Thoracic aorta (tissue), 2 donors: ENCODE data around the gene WDR37. TPM values are rescaled to one million over a fixed set of nuclear protein-coding genes. Genes with fewer than 3 reads are reported as not detected.

Experiments used
- ATAC-seq: fragments of 150-250 bp; one replicate; pipeline ENCODE4 v1.8.0; 2017; ENCODE audit warnings: low read depth; ENCODE audit not compliant: insufficient number of reproducible peaks, low FRiP score
- DNase-seq: peaks from one replicate; pipeline ENCODE4 v3.0.0-alpha.2; 2020; ENCODE audit warnings: low spot score
- H3K27ac ChIP-seq, 2 donors: fragments of 200-600 bp; sonication (generic); 1 replicate in 1 of 2; 2 replicates in 1 of 2; pipeline ENCODE4 v1.5.1; 2016; ENCODE audit warnings: mild to moderate bottlenecking in 2 of 2, moderate library complexity in 2 of 2
- H3K27me3 ChIP-seq: fragments of 200-600 bp; sonication (generic); replicated peaks from 2 replicates; pipeline ENCODE4 v1.6.0; 2016; ENCODE audit warnings: mild to moderate bottlenecking; ENCODE audit not compliant: insufficient read depth
- H3K36me3 ChIP-seq: fragments of 200-600 bp; sonication (generic); one replicate; pipeline ENCODE4 v1.5.1; 2016
- H3K4me1 ChIP-seq, 2 donors: fragments of 200-600 bp; sonication (generic); 1 replicate in 1 of 2; 2 replicates in 1 of 2; pipeline versions ENCODE4 v1.5.1 to v1.6.0; 2016; ENCODE audit warnings: low read depth in 2 of 2, mild to moderate bottlenecking in 1 of 2; ENCODE audit not compliant: control insufficient read depth in 1 of 2
- H3K4me3 ChIP-seq: fragments of 200-600 bp; sonication (generic); 2 replicates; pipeline ENCODE4 v1.5.1; 2016; ENCODE audit warnings: mild to moderate bottlenecking
- H3K9me3 ChIP-seq: fragments of 200-600 bp; sonication (generic); 2 replicates; pipeline ENCODE4 v1.5.1; 2016
- CTCF ChIP-seq: fragments of 200-600 bp; sonication (generic); IDR thresholded peaks from one replicate; pipeline ENCODE4 v1.5.1; 2019; ENCODE audit warnings: antibody characterized with exemption
- total RNA-seq, 2 donors: library from RNA; depleted of rRNA; stranded (reverse); fragments of >200 nt; gene quantifications; one replicate each; pipeline versions ENCODE4 v1.1.0 to v1.2.3, GENCODE V29; 2016

WDR37 gene
- total RNA-seq, 2 donors from 2014 or later = 18.3 to 24.6 TPM

GRCh38 chr10:1128649-1129048 lies 72.5 kb downstream of the WDR37 start:
- Histone ChIP-seq H3K36me3 (peaks cover 52% of the 10 kb centered on the region), H3K27ac (no peak overlapping the region), H3K4me1 (no peaks in the 10 kb centered on the region), H3K27me3 (no peaks in the 10 kb centered on the region), H3K9me3 (no peaks in the 10 kb centered on the region), H3K4me3 (no peak overlapping the region)
- TF ChIP-seq CTCF = no peak
- no peak for ATAC-seq
- no peak for DNase-seq

- peaks cover 38% of the 10 kb centered on the region for H3K36me3 ChIP-seq
- no peaks in the 10 kb centered on the region for H3K4me1 ChIP-seq
- no peak for ATAC-seq
- H3K27ac ChIP-seq = no peak overlapping the region
- DNase-seq = no peak
- H3K27me3 ChIP-seq = no peaks in the 10 kb centered on the region
- no peak for TF ChIP-seq CTCF
- H3K4me3 ChIP-seq = no peak overlapping the region
- H3K9me3 ChIP-seq = no peaks in the 10 kb centered on the region
These were observed 74.0 kb downstream of the WDR37 start for GRCh38 chr10:1130226-1130625.

- TF ChIP-seq CTCF = no peak
- DNase-seq (no peak), ATAC-seq (no peak)
- no peaks in the 10 kb centered on the region for H3K27me3 ChIP-seq
- H3K4me1 ChIP-seq = no peaks in the 10 kb centered on the region
- H3K9me3 ChIP-seq = no peaks in the 10 kb centered on the region
- H3K27ac ChIP-seq = no peak overlapping the region
- peaks cover 32% of the 10 kb centered on the region for H3K36me3 ChIP-seq
- no peak overlapping the region for H3K4me3 ChIP-seq
These were observed 75.0 kb downstream of the WDR37 start for GRCh38 chr10:1130995-1131790.

GRCh38 chr10:1132584-1132983 lies 76.4 kb downstream of the WDR37 start:
- no peak for DNase-seq
- H3K36me3 ChIP-seq = peaks cover 32% of the 10 kb centered on the region
- no peaks in the 10 kb centered on the region for H3K4me1 ChIP-seq
- no peak overlapping the region for H3K4me3 ChIP-seq
- TF ChIP-seq CTCF = no peak
- H3K27me3 ChIP-seq = no peaks in the 10 kb centered on the region
- H3K27ac ChIP-seq = no peak overlapping the region
- no peak for ATAC-seq
- H3K9me3 ChIP-seq = no peaks in the 10 kb centered on the region

GRCh38 chr10:1133495-1134045 lies 77.4 kb downstream of the WDR37 start:
- no peak for ATAC-seq

More at GRCh38 chr10:1133495-1134045, 77.4 kb downstream of the WDR37 start:
- TF ChIP-seq CTCF = no peak
- H3K27ac ChIP-seq = no peak overlapping the region
- H3K9me3 ChIP-seq = peaks cover 5% of the 10 kb centered on the region
- no peaks in the 10 kb centered on the region for H3K27me3 ChIP-seq
- H3K4me1 ChIP-seq = no peaks in the 10 kb centered on the region
- H3K4me3 ChIP-seq = no peak overlapping the region
- no peak for DNase-seq
- peaks cover 26% of the 10 kb centered on the region for H3K36me3 ChIP-seq
